ENCODE results near the gene OR10AD1. TPM values are rescaled to one million over a fixed set of nuclear protein-coding genes. Genes with fewer than 3 reads are reported as not detected.

OR10AD1 gene
- total and polyA plus RNA-seq, 9 of the 15 experiments (the other 6 are each of a cell fraction or from before 2014, with no cell fraction given) = not detected

GRCh38 chr12:48157018-48157888 lies 45.8 kb downstream of the OR10AD1 start, which contains the start of gene ASB8 (continued):
- TF ChIP-seq HMGN3 (IDR thresholded peaks at IDR 0.05; ENCODE audit: borderline replicate concordance, extremely low read depth, insufficient read length, low read depth, low read length) = no peak
- no peak for TF ChIP-seq CEBPB (tag; IDR thresholded peaks at IDR 0.05)
- TF ChIP-seq BMI1 (IDR thresholded peaks at IDR 0.05; ENCODE audit: low read length) = no peak
- no peak for TF ChIP-seq ZNF408 (CRISPR knock-in tag; IDR thresholded peaks at IDR 0.05; ENCODE audit: low read depth)
- no peak for TF ChIP-seq ZKSCAN8 (CRISPR knock-in tag; IDR thresholded peaks at IDR 0.05)
- peak; percentile 100 for TF ChIP-seq GABPB1 (CRISPR knock-in tag; IDR thresholded peaks at IDR 0.05)
- TF ChIP-seq KDM2B (CRISPR knock-in tag; IDR thresholded peaks at IDR 0.05) = no peak
- peak; percentile 100 for TF ChIP-seq NR2C2 (CRISPR knock-in tag; IDR thresholded peaks at IDR 0.05)
- peak; percentile 100 for TF ChIP-seq NR2C2 (tag; IDR thresholded peaks at IDR 0.05)
- no peak; the same call in 1 of the 2 replicates for TF ChIP-seq CEBPG (CRISPR knock-in tag; IDR thresholded peaks at IDR 0.05)
- no peak for TF ChIP-seq CEBPG (tag; conservative IDR thresholded peaks at IDR 0.05 in 1 of 2, IDR thresholded peaks at IDR 0.05 in 1 of 2)
- TF ChIP-seq MITF (IDR thresholded peaks at IDR 0.05) = no peak
- no peak for TF ChIP-seq BCL6 (CRISPR knock-in tag; IDR thresholded peaks at IDR 0.05)
- 0 out of 4 replicates have a peak, but pooled peaks of 1 of the 2 experiments have one; percentile 0 for TF ChIP-seq SIX5 (IDR thresholded peaks at IDR 0.05; ENCODE audit: borderline replicate concordance in 1 of 2, insufficient read depth in 1 of 2, low read depth in 1 of 2, low read length in 2 of 2)
- no peak for TF ChIP-seq SMARCB1 (IDR thresholded peaks at IDR 0.05; ENCODE audit: insufficient read length, low read depth)
- peak in 1 of 2 experiments; percentile 91; a peak in 2 of 4 replicates for TF ChIP-seq HDAC1 (IDR thresholded peaks at IDR 0.05)
- peak; percentile 47; the same call in 1 of the 2 replicates for TF ChIP-seq ZNF134 (CRISPR knock-in tag; conservative IDR thresholded peaks at IDR 0.05)
- no peak for TF ChIP-seq ZNF77 (CRISPR knock-in tag; IDR thresholded peaks at IDR 0.05)
- TF ChIP-seq SMARCC2 (IDR thresholded peaks at IDR 0.05; ENCODE audit: low read depth) = no peak
- no peak for TF ChIP-seq ZNF830 (CRISPR knock-in tag; IDR thresholded peaks at IDR 0.05)
- peak; percentile 74; the same call in 1 of the 2 replicates for TF ChIP-seq ZBTB7A (IDR thresholded peaks at IDR 0.05; ENCODE audit: borderline replicate concordance, control insufficient read depth, low read depth, low read length)
- TF ChIP-seq ZNF212 (CRISPR knock-in tag; IDR thresholded peaks at IDR 0.05) = no peak
- no peak for TF ChIP-seq ZNF175 (CRISPR knock-in tag; IDR thresholded peaks at IDR 0.05; ENCODE audit: low read depth)
- 0 out of 2 replicates have a peak, but pooled peaks have one; percentile 51 for TF ChIP-seq MEF2D (tag; conservative IDR thresholded peaks at IDR 0.05; ENCODE audit: low read depth)
- TF ChIP-seq FOS (IDR thresholded peaks at IDR 0.05; ENCODE audit: extremely low read depth, insufficient read length) = no peak
- no peak for TF ChIP-seq GATA2 (CRISPR knock-in tag; IDR thresholded peaks at IDR 0.05)
- no peak for TF ChIP-seq PHB (CRISPR knock-in tag; IDR thresholded peaks at IDR 0.05)
- TF ChIP-seq EGR1 (conservative IDR thresholded peaks at IDR 0.05) = no peak; the same call in 1 of the 2 replicates
- TF ChIP-seq TGIF2 (CRISPR knock-in tag; IDR thresholded peaks at IDR 0.05) = no peak
- TF ChIP-seq POLR3G (IDR thresholded peaks at IDR 0.05; ENCODE audit: extremely low read depth, insufficient read length, insufficient replicate concordance) = no peak
- TF ChIP-seq ZNF253 (CRISPR knock-in tag; conservative IDR thresholded peaks at IDR 0.05) = no peak

Data from K562 (cell line).